Measurements from ENCODE around the gene FABP6.

DNA sequence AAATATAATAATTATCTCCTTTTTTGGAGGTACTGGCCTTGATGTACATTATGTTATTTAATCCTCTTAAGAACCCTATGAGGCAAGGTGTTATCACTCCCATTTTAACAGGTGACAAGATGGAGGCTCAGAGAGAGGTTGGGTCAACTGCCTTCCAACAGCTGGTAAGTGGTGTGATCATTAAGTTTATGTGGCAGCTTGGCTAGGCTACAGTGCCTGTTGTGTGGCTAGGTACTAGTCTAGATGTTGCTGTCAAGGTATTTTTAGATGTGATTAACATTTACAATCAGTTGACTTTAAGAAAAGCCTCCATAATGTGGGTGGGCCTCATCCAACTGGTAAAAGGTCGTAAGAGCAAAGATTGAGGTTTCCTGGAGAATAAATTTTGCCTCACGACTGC, 21.5 kb downstream of the FABP6 start:
- TF ChIP-seq, protein P1, sequence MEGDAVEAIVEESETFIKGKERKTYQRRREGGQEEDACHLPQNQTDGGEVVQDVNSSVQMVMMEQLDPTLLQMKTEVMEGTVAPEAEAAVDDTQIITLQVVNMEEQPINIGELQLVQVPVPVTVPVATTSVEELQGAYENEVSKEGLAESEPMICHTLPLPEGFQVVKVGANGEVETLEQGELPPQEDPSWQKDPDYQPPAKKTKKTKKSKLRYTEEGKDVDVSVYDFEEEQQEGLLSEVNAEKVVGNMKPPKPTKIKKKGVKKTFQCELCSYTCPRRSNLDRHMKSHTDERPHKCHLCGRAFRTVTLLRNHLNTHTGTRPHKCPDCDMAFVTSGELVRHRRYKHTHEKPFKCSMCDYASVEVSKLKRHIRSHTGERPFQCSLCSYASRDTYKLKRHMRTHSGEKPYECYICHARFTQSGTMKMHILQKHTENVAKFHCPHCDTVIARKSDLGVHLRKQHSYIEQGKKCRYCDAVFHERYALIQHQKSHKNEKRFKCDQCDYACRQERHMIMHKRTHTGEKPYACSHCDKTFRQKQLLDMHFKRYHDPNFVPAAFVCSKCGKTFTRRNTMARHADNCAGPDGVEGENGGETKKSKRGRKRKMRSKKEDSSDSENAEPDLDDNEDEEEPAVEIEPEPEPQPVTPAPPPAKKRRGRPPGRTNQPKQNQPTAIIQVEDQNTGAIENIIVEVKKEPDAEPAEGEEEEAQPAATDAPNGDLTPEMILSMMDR (IDR thresholded peaks at IDR 0.05) = no peak
- no peak for TF ChIP-seq POLR2AphosphoS5 (IDR thresholded peaks at IDR 0.05)
